MM.1S (cell line): ENCODE results near the gene FADS3.

Experiments used
- DNase-seq: peaks from one replicate; pipeline ENCODE4 v3.0.0-alpha.2; 2015
- H2AFZ ChIP-seq: fragments of 300-600 bp; sonication (generic); 2 replicates; pipeline ENCODE4 v1.6.0; 2016; ENCODE audit warnings: antibody characterized with exemption, low read length
- H3F3A ChIP-seq: fragments of 300-600 bp; sonication (generic); 2 replicates; pipeline ENCODE4 v1.6.1; 2016; ENCODE audit warnings: mild to moderate bottlenecking, antibody characterized with exemption, low read length, moderate library complexity, mixed read lengths; ENCODE audit not compliant: insufficient read depth
- H3K27ac ChIP-seq: fragments of 300-600 bp; sonication (generic); 2 replicates; pipeline ENCODE4 v1.5.1; 2016; ENCODE audit warnings: mild to moderate bottlenecking, low read length
- H3K27me3 ChIP-seq: fragments of 300-600 bp; sonication (generic); replicated peaks from 2 replicates; pipeline ENCODE4 v1.6.0; 2016; ENCODE audit warnings: low read length; ENCODE audit not compliant: insufficient read depth
- H3K36me3 ChIP-seq: fragments of 300-600 bp; sonication (generic); replicated peaks from 2 replicates; pipeline ENCODE4 v1.6.1; 2016; ENCODE audit warnings: mild to moderate bottlenecking, low read length, mixed read lengths; ENCODE audit not compliant: insufficient read depth
- H3K4me1 ChIP-seq: fragments of 300-600 bp; sonication (generic); 2 replicates; pipeline ENCODE4 v1.6.1; 2016; ENCODE audit warnings: low read length, mixed read lengths
- H3K4me2 ChIP-seq: fragments of 300-600 bp; sonication (generic); 2 replicates; pipeline ENCODE4 v1.6.0; 2016; ENCODE audit warnings: low read depth, low read length
- H3K4me3 ChIP-seq: fragments of 300-600 bp; sonication (generic); 2 replicates; pipeline ENCODE4 v1.5.1; 2016; ENCODE audit warnings: low read length, mixed read lengths
- H3K79me2 ChIP-seq: fragments of 300-600 bp; sonication (generic); 2 replicates; pipeline ENCODE4 v1.6.1; 2016; ENCODE audit warnings: mixed run types, low read length, mixed read lengths
- H3K9ac ChIP-seq: fragments of 300-600 bp; sonication (generic); 2 replicates; pipeline ENCODE4 v1.6.1; 2016; ENCODE audit warnings: low read length, mixed read lengths
- H3K9me2 ChIP-seq: fragments of 300-600 bp; sonication (generic); replicated peaks from 2 replicates; pipeline ENCODE4 v1.6.1; 2016; ENCODE audit warnings: mild to moderate bottlenecking, low read length, mixed read lengths; ENCODE audit not compliant: insufficient read depth
- H3K9me3 ChIP-seq: fragments of 300-600 bp; sonication (generic); replicated peaks from 2 replicates; pipeline ENCODE4 v1.6.1; 2016; ENCODE audit warnings: mild to moderate bottlenecking, low read length, mixed read lengths; ENCODE audit not compliant: insufficient read depth
- H4K20me1 ChIP-seq: fragments of 300-600 bp; sonication (generic); 2 replicates; pipeline ENCODE4 v1.6.1; 2016; ENCODE audit warnings: mild to moderate bottlenecking, low read length, moderate library complexity, mixed read lengths; ENCODE audit not compliant: insufficient read depth
- CTCF ChIP-seq: fragments of 300-600 bp; sonication (generic); IDR thresholded peaks from 2 replicates; pipeline ENCODE4 v1.5.1; 2016; ENCODE audit warnings: antibody characterized with exemption, low read length, mixed read lengths
- EZH2 ChIP-seq: fragments of 300-600 bp; sonication (generic); optimal IDR thresholded peaks from 2 replicates; pipeline ENCODE3; 2017; ENCODE audit warnings: low read depth, mild to moderate bottlenecking, antibody characterized with exemption, low read length, mixed read lengths
- EZH2phosphoT487 ChIP-seq: fragments of 300-600 bp; sonication (generic); IDR thresholded peaks from 2 replicates; pipeline ENCODE4 v1.6.1; 2018; ENCODE audit warnings: antibody characterized with exemption, low read length

The FADS3 gene

GRCh38 chr11:61926235-61926634 is 34.9 kb upstream of the FADS3 start:
- peaks cover 8% of the 10 kb centered on the region; the same call in 1 of the 2 replicates for H3K27me3 ChIP-seq
- no peak overlapping the region for H3K9ac ChIP-seq
- H3K9me2 ChIP-seq = no peaks in the 10 kb centered on the region
- no peaks in the 10 kb centered on the region for H3K9me3 ChIP-seq
- no peaks in the 10 kb centered on the region for H3K36me3 ChIP-seq
- no peak overlapping the region for H3K27ac ChIP-seq
- H3K4me3 ChIP-seq = no peak overlapping the region
- H3K4me1 ChIP-seq = peaks cover 4% of the 10 kb centered on the region; the same call in 1 of the 2 replicates
- no peak for TF ChIP-seq EZH2
- no peaks in the 10 kb centered on the region for H3F3A ChIP-seq
- H4K20me1 ChIP-seq = no peaks in the 10 kb centered on the region
- H2AFZ ChIP-seq = no peak overlapping the region
- H3K79me2 ChIP-seq = no peaks in the 10 kb centered on the region
- H3K4me2 ChIP-seq = no peak overlapping the region
- DNase-seq = no peak

- TF ChIP-seq EZH2 (no peak), EZH2phosphoT487 (no peak), CTCF (no peak)
- Histone ChIP-seq H3K36me3 (no peaks in the 10 kb centered on the region), H4K20me1 (no peaks in the 10 kb centered on the region)
Measured at GRCh38 chr11:61925736-61926135, 34.4 kb upstream of the FADS3 start.

GRCh38 chr11:61924064-61924455 is 32.7 kb upstream of the FADS3 start:
- peaks cover 4% of the 10 kb centered on the region; the same call in 1 of the 2 replicates for H3K4me1 ChIP-seq
- no peaks in the 10 kb centered on the region for H3K36me3 ChIP-seq
- H3K9me3 ChIP-seq = no peaks in the 10 kb centered on the region
- H4K20me1 ChIP-seq = no peaks in the 10 kb centered on the region
- DNase-seq = no peak
- H3F3A ChIP-seq = no peaks in the 10 kb centered on the region
- no peak overlapping the region for H3K27ac ChIP-seq
- H3K9me2 ChIP-seq = no peaks in the 10 kb centered on the region
- H2AFZ ChIP-seq = no peak overlapping the region
- no peak overlapping the region for H3K9ac ChIP-seq
- H3K4me3 ChIP-seq = no peak overlapping the region
- no peak for TF ChIP-seq EZH2
- TF ChIP-seq CTCF = no peak
- no peak for TF ChIP-seq EZH2phosphoT487
- peaks cover 18% of the 10 kb centered on the region for H3K27me3 ChIP-seq
- no peaks in the 10 kb centered on the region for H3K79me2 ChIP-seq
- no peak overlapping the region for H3K4me2 ChIP-seq

More at GRCh38 chr11:61925736-61926135, 34.4 kb upstream of the FADS3 start:
- no peak overlapping the region for H3K27ac ChIP-seq
- no peak overlapping the region for H3K9ac ChIP-seq
- no peaks in the 10 kb centered on the region for H3F3A ChIP-seq
- no peak for DNase-seq
- H3K9me2 ChIP-seq = no peaks in the 10 kb centered on the region
- H3K27me3 ChIP-seq = peaks cover 8% of the 10 kb centered on the region; the same call in 1 of the 2 replicates
- H3K79me2 ChIP-seq = no peaks in the 10 kb centered on the region
- no peaks in the 10 kb centered on the region for H3K9me3 ChIP-seq
- no peak overlapping the region for H3K4me2 ChIP-seq
- H3K4me1 ChIP-seq = peaks cover 4% of the 10 kb centered on the region; the same call in 1 of the 2 replicates
- no peak overlapping the region for H3K4me3 ChIP-seq
- no peak overlapping the region for H2AFZ ChIP-seq
